Articular chondrocyte of knee joint (primary cell): Measurements from ENCODE around the gene CAPN8. TPM values are rescaled to one million over a fixed set of nuclear protein-coding genes. Genes with fewer than 3 reads are reported as not detected.

Experiments
- small RNA-seq: library from RNA; depleted of rRNA; stranded (forward); fragments of <200 nt; gene quantifications from one replicate; pipeline ENCODE3, GENCODE V24; 2012
- total RNA-seq: library from RNA; depleted of rRNA; stranded (reverse); fragments of >200 nt; gene quantifications from 2 replicates; pipeline ENCODE4 v1.2.3, GENCODE V29; 2012

Gene CAPN8
- not detected in 2 replicates for total RNA-seq

GRCh38 chr1:223665592-223666312 is at the start of gene CAPN8:
Gene CAPN8 (minus strand): TSS chr1:223665701. CDS start chr1:223665646, 55 bp downstream.

GRCh38 chr1:223712194-223712849 is 46.8 kb upstream of the CAPN8 start, which contains the start of gene CAPN2:
Gene CAPN2 (plus strand): TSS chr1:223712539. CDS start chr1:223712641, 102 bp downstream.

Small RNAs within 50 kb of the gene (small RNA-seq; reads per million reads assigned to genes)
- not detected for gene RNU6-1248P
- gene SNRPEP10 = not detected

Other genes starting within 250 kb of the CAPN8 start
- 264 and 269 TPM in 2 replicates for gene CAPN2, start 46.8 kb upstream of the CAPN8 start, total RNA-seq
- gene TP53BP2, start 180.2 kb upstream of the CAPN8 start, total RNA-seq = 23.7 and 27.0 TPM in 2 replicates